Measurements from ENCODE around the gene POLR3F. TPM values are rescaled to one million over a fixed set of nuclear protein-coding genes. Genes with fewer than 3 reads are reported as not detected.

Gene POLR3F
- total RNA-seq, 1 donor from 2014 or later: 12.2 TPM

- TF ChIP-seq CTCF (IDR thresholded peaks at IDR 0.05; ENCODE audit: unreplicated experiment): no peak
- DNase-seq (ENCODE audit: low spot score): no peak
- no peak overlapping the region for H3K27ac Mint-ChIP-seq (ENCODE audit: unreplicated experiment)
- no peaks in the 10 kb centered on the region for H3K4me1 Mint-ChIP-seq (ENCODE audit: unreplicated experiment)
- peaks cover 2% of the 10 kb centered on the region for H3K27me3 Mint-ChIP-seq (ENCODE audit: unreplicated experiment)
- H3K4me3 Mint-ChIP-seq (ENCODE audit: unreplicated experiment): no peak overlapping the region
- H3K9me3 Mint-ChIP-seq (ENCODE audit: unreplicated experiment): no peaks in the 10 kb centered on the region
- H3K36me3 Mint-ChIP-seq (ENCODE audit: low read depth, unreplicated experiment): no peaks in the 10 kb centered on the region
Measured at GRCh38 chr20:18430172-18430826, 36.9 kb upstream of the POLR3F start.

DNA sequence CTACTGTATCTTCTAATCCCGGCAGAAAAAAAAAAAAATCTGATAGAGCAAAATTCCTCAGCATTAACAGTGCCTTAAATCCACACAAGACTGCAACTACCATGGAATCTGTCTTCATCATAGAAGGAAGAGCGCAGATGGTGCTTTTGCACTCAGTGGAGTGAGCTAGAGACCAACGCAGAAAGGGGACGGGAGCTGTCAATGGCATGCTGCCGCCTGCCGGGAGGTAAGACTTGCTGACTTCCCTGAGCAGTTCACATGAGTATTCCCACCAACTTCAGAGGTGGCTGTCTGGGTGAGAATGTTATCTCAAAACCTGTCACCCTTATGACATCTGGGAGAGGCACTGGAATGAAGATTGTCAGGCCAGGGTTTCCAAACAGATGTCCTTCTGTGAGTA, 36.0 kb upstream of the POLR3F start:
- DNase-seq (ENCODE audit: low spot score): no peak
- H3K36me3 Mint-ChIP-seq (ENCODE audit: low read depth, unreplicated experiment): no peaks in the 10 kb centered on the region
- no peaks in the 10 kb centered on the region for H3K9me3 Mint-ChIP-seq (ENCODE audit: unreplicated experiment)
- no peaks in the 10 kb centered on the region for H3K4me1 Mint-ChIP-seq (ENCODE audit: unreplicated experiment)
- no peak for TF ChIP-seq CTCF (IDR thresholded peaks at IDR 0.05; ENCODE audit: unreplicated experiment)
- no peak overlapping the region for H3K27ac Mint-ChIP-seq (ENCODE audit: unreplicated experiment)
- peaks cover 2% of the 10 kb centered on the region for H3K27me3 Mint-ChIP-seq (ENCODE audit: unreplicated experiment)
- no peak overlapping the region for H3K4me3 Mint-ChIP-seq (ENCODE audit: unreplicated experiment)

- no peak for DNase-seq (ENCODE audit: low spot score)
- H3K4me3 Mint-ChIP-seq (ENCODE audit: unreplicated experiment): no peak overlapping the region
- H3K27ac Mint-ChIP-seq (ENCODE audit: unreplicated experiment): no peak overlapping the region
- H3K36me3 Mint-ChIP-seq (ENCODE audit: low read depth, unreplicated experiment): no peaks in the 10 kb centered on the region
- H3K9me3 Mint-ChIP-seq (ENCODE audit: unreplicated experiment): no peaks in the 10 kb centered on the region
- peaks cover 6% of the 10 kb centered on the region for H3K4me1 Mint-ChIP-seq (ENCODE audit: unreplicated experiment)
- no peak for TF ChIP-seq CTCF (IDR thresholded peaks at IDR 0.05; ENCODE audit: unreplicated experiment)
- H3K27me3 Mint-ChIP-seq (ENCODE audit: unreplicated experiment): no peaks in the 10 kb centered on the region
Measured at GRCh38 chr20:18436847-18437246, 30.3 kb upstream of the POLR3F start.

DNA sequence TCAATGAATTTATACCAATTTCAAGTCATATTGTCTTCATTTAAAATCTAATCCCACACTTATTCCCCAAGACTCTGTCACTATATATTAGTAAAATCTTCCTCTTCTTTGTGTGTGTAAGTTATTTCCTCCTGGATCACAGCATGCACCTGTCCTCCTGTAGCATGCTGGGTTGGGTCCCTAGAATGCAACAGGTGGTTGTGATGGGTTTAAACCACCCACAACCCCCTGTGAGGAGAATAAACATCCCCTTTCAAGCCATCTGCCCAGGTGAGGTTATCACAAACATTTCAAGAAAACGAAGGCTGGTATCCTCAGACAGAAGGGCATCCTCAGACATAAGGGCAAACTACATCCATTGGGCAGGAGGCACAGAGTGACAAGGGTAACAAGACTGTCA, 26.8 kb upstream of the POLR3F start:
- no peak for DNase-seq (ENCODE audit: low spot score)
- TF ChIP-seq CTCF (IDR thresholded peaks at IDR 0.05; ENCODE audit: unreplicated experiment): no peak
- no peak overlapping the region for H3K4me3 Mint-ChIP-seq (ENCODE audit: unreplicated experiment)
- peaks cover 6% of the 10 kb centered on the region for H3K4me1 Mint-ChIP-seq (ENCODE audit: unreplicated experiment)
- H3K27ac Mint-ChIP-seq (ENCODE audit: unreplicated experiment): no peak overlapping the region
- no peaks in the 10 kb centered on the region for H3K27me3 Mint-ChIP-seq (ENCODE audit: unreplicated experiment)
- H3K36me3 Mint-ChIP-seq (ENCODE audit: low read depth, unreplicated experiment): no peaks in the 10 kb centered on the region
- H3K9me3 Mint-ChIP-seq (ENCODE audit: unreplicated experiment): no peaks in the 10 kb centered on the region

- no peak for TF ChIP-seq CTCF (IDR thresholded peaks at IDR 0.05; ENCODE audit: unreplicated experiment)
- H3K27ac Mint-ChIP-seq (ENCODE audit: unreplicated experiment): no peak overlapping the region
Measured at GRCh38 chr20:18443886-18444285, 23.3 kb upstream of the POLR3F start.

More at GRCh38 chr20:18443886-18444285, 23.3 kb upstream of the POLR3F start:
- H3K9me3 Mint-ChIP-seq (ENCODE audit: unreplicated experiment): no peaks in the 10 kb centered on the region
- no peak overlapping the region for H3K4me3 Mint-ChIP-seq (ENCODE audit: unreplicated experiment)
- no peaks in the 10 kb centered on the region for H3K27me3 Mint-ChIP-seq (ENCODE audit: unreplicated experiment)
- H3K36me3 Mint-ChIP-seq (ENCODE audit: low read depth, unreplicated experiment): no peaks in the 10 kb centered on the region
- H3K4me1 Mint-ChIP-seq (ENCODE audit: unreplicated experiment): no peaks in the 10 kb centered on the region
- no peak for DNase-seq (ENCODE audit: low spot score)

All from endothelial cell (in vitro differentiated cells).